ENCODE results near the gene NEUROD2.

The NEUROD2 gene

DNA sequence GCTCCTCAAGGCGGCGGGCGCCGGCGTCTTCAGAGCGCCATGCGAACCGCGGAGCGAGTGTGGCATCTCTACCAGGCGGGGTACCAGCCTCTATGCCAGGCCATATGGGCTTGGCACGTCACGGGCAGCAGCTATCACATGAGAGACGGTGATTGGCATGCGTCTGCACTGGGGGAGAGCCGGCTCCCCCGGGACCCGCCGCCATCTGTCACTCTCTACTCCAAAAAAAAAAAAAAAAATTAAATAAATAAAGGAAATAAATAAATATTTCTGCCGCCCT, at the start of gene NEUROD2:
Gene NEUROD2, minus strand, starts transcription at position 70 of the 280 bp plus-strand sequence. CDS start 1,321 bp downstream, outside the sequence.
- H3K27ac Mint-ChIP-seq: no peak within 1 kb of the TSS

DNA sequence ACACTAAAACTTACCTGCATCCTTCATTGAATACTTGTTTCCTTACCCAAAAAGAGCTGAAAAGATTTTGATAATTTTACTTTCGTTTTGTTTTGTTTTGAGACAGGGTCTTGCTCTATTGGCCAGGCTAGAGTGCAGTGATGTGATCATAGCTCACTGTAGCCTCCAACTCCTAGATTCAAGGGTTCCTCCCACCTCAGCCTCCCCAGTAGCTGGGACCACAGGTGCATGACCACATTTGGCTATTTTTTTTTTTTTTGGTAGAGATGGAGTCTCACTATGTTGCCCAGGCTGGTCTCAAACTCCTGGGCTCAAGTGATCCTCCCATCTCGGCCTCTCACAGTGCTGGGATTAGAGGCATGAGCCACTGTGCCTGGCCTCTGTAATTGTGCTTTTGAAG, 47.4 kb upstream of the NEUROD2 start:
- Mint-ChIP-seq H3K27me3 (no peaks in the 10 kb centered on the region), H3K4me3 (no peak overlapping the region), H3K4me1 (ENCODE audit: low read depth) (peaks cover 79% of the 10 kb centered on the region), H3K27ac (no peak overlapping the region), H3K9me3 (no peaks in the 10 kb centered on the region), H3K36me3 (ENCODE audit: low read depth) (peaks cover 93% of the 10 kb centered on the region)
- intact Hi-C loops (cut with micrococcal nuclease): no loop called here

More for the DNA sequence above, at the start of gene NEUROD2:
- H3K36me3 Mint-ChIP-seq (ENCODE audit: low read depth): no peaks in the 10 kb centered on the region
- H3K4me1 Mint-ChIP-seq (ENCODE audit: low read depth): peaks cover 36% of the 10 kb centered on the region
- intact Hi-C loops (cut with micrococcal nuclease): no loop called here
- peaks cover 93% of the 10 kb centered on the region for H3K27me3 Mint-ChIP-seq
- H3K4me3 Mint-ChIP-seq: no peak within 1 kb of the TSS
- H3K9me3 Mint-ChIP-seq: no peaks in the 10 kb centered on the region

DNA sequence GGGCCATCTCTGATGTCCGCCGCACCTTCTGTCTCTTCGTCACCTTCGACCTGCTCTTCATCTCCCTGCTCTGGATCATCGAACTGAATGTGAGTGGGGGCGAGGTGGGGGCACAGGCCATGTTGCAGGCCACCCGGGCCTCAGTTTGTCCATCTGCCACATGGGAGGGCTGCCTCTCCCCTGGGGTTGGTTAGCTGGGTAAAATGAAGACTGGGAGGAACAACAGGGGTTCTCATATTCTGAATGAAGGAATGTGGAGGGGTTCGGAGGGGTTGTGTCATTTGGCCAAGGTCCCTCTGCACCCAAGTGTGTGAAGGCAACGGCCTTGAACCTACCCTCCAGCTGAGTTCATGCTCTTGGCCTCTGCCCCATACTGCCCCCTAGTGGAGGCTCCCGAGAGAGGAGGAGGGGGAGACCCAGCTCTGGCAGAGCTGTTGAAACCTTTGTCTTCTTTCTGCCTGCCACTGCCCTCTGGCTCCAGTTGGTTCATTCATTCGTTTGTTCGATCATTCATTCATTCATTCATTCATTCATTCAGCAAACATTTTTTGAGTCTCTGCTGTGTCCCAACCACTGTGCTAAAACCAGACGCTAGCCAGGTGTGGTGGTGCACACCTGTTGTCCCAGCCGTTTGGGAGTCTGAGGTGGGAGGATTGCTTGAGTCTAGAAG, 46.1 kb upstream of the NEUROD2 start:
- Mint-ChIP-seq H3K27ac (no peak overlapping the region), H3K27me3 (no peaks in the 10 kb centered on the region), H3K4me1 (ENCODE audit: low read depth) (peaks cover 76% of the 10 kb centered on the region), H3K36me3 (ENCODE audit: low read depth) (peaks cover 90% of the 10 kb centered on the region), H3K4me3 (no peak overlapping the region), H3K9me3 (no peaks in the 10 kb centered on the region)
- intact Hi-C loops (cut with micrococcal nuclease): no loop called here

DNA sequence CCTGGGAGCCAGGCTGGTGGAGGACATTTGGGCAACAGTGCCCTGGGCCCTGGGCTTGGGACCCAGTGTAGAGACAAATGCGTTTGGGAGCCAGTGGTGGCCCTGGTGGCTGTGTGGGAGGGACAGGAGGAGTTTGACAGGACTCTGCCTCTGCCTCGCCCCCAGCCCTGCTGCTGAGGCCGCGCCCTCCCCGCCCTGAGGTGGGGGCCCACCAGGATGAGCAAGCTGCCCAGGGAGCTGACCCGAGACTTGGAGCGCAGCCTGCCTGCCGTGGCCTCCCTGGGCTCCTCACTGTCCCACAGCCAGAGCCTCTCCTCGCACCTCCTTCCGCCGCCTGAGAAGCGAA, 45.6 kb upstream of the NEUROD2 start:
- Mint-ChIP-seq H3K27me3 (no peaks in the 10 kb centered on the region), H3K9me3 (no peaks in the 10 kb centered on the region), H3K4me1 (ENCODE audit: low read depth) (peaks cover 76% of the 10 kb centered on the region), H3K36me3 (ENCODE audit: low read depth) (peaks cover 85% of the 10 kb centered on the region), H3K4me3 (no peak overlapping the region), H3K27ac (peak overlapping the region; percentile 63)
- intact Hi-C loops (cut with micrococcal nuclease): no loop called here

DNA sequence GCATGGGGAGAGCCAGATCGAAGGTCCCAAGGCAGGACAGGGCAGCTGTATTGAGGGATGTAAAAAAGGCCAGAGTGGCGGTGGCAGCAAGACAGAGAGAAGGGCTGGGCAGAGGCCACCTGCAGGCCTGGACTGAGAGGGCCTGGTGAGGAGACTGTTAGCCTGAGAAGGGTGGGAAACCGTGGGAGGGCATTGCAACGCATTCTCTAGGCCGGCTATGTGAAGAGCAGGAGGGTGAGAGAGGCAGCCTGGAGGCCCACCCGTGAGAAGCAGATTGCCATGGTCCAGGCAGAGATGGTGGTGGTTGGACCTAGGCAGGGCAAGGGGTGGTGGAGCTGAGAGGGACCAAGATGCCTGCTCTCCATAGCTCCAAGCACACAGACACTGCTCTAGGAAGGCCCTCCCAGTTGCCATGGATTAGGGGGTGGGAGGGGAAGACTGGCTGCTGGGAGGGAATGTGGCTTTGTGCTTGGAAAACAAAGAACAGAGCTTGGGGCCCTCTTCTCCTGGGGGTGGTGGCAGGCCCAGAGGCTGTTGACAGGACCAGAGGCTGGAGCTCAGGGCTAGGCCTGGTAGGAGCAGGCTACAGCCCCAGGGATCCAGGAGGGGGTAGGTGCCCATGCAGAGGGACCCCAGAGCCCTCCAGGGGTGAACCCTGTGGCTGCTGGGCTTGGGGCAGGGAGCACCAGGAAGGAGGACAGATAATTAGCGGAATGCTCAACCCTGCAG, 45.0 kb upstream of the NEUROD2 start:
- Mint-ChIP-seq H3K4me1 (ENCODE audit: low read depth) (peaks cover 76% of the 10 kb centered on the region), H3K27me3 (no peaks in the 10 kb centered on the region), H3K4me3 (no peak overlapping the region), H3K27ac (peak overlapping the region; percentile 63), H3K9me3 (no peaks in the 10 kb centered on the region), H3K36me3 (ENCODE audit: low read depth) (peaks cover 80% of the 10 kb centered on the region)
- intact Hi-C loops (cut with micrococcal nuclease): no loop called here

DNA sequence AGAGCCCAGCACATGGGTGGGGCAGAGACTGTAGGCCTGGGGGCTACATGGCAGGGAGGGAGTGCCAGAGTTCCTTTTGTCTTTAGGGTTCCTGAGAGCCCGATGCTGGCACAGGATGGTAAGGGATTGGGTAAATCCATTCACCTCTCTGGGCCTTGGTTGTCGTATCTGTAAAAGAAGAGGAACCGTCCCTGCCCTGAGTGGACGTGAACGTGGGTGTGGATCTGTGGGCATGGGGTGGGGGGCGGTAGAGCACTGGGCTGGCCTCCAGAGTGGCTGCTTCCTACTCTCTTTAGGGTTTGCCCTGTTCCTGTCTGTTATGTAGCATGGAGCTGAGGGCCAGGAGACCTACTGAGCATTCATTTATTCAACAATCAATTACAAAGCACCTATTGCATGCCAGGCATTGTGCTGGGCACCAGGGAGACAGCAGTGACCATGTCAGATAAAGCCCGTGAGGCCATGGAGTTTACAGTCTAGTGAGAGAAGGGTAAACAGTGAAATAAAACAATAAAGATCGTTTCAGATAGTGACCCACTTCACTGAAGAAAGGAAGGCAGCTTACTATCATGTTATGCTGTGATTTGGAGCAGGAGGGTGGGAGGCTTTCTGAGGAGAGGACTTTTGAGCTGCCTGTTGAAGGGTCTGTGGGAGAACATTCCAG, 44.3 kb upstream of the NEUROD2 start:
- Mint-ChIP-seq H3K4me3 (no peak overlapping the region), H3K36me3 (ENCODE audit: low read depth) (peaks cover 76% of the 10 kb centered on the region), H3K27me3 (no peaks in the 10 kb centered on the region), H3K4me1 (ENCODE audit: low read depth) (peaks cover 80% of the 10 kb centered on the region), H3K27ac (peak overlapping the region; percentile 63), H3K9me3 (no peaks in the 10 kb centered on the region)
- intact Hi-C loops (cut with micrococcal nuclease): no loop called here

DNA sequence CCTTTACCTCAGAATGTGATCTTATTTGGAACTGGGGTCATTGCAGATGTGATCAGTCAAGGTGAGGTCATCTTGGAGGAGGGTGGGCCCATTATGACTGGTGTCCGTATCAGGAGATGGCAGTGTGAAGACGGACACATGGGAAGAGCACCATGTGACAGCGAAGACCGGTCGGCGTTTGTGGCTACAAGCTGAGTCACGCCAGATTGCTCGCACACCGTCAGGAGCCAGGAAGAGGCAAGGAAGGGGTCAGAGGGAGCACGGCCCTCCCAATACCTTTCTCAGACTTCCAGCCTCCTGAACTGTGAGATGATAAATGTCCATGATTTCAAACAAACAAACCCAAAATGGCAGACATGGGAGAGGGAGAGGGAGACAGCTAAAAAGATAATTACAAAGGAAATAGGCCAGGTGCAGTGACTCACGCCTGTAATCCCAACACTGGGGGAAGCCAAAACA, 42.4 kb upstream of the NEUROD2 start:
- Mint-ChIP-seq H3K27me3 (no peaks in the 10 kb centered on the region), H3K27ac (no peak overlapping the region), H3K36me3 (ENCODE audit: low read depth) (peaks cover 72% of the 10 kb centered on the region), H3K4me1 (ENCODE audit: low read depth) (peaks cover 87% of the 10 kb centered on the region), H3K9me3 (no peaks in the 10 kb centered on the region), H3K4me3 (no peak overlapping the region)
- intact Hi-C loops (cut with micrococcal nuclease): no loop called here

DNA sequence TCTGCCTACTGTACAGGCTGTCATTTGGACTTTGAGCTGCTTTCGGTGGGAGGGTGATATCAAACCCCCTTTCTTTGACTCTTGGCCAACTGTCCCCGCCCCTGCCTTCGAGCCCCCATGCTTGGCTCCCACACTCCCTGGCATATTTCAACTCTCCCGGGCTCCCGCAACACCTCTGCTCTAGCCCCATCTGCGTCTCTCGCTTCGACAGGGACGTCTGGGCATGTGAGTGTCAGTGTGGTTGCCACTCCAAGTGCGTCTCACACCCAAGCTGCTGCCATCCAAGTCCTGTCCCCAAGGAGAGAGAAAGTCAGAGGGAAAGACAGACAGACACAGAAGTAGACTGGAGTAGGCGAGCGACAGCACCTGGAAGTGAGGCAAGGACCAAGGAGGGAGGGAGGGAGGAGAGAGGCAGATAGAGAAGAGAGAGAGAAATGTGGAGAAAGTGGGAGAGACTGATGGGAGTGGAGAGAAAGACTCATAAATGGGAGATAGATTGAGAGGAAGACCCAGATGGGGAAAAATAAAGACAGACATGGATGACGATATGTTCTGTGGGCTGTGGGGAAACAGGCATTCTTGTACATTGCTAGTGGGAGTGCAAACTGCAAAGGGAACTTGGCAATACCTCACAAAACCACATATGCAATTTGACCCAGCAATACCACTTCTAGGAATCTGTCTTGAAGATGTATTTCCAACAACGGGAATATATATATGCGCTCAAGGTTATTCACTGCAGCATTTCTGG, 41.1 kb upstream of the NEUROD2 start:
- H3K27ac Mint-ChIP-seq: peak overlapping the region; percentile 1

DNA sequence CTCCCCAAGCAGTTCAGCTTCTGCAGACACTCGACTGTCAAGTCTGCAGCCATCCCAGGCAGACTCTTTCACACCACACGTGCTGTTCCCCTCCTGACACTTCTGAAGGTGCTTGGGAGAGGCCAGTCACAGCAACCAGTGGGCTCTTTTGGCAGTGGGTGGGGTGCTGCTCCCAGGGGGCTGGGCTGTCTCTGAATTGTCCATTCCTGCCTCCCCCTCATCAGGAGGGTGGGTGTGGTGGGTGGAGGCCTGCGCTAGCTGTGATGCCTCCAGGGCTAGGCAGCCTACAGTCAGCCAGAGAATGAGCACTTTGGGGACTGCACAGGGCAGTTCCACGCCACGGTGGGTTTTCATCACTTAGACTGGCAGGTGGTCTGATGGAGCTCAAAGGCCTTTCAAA, 39.5 kb upstream of the NEUROD2 start:
- Mint-ChIP-seq H3K27me3 (no peaks in the 10 kb centered on the region), H3K36me3 (ENCODE audit: low read depth) (peaks cover 53% of the 10 kb centered on the region), H3K4me3 (no peak overlapping the region), H3K27ac (no peak overlapping the region), H3K9me3 (no peaks in the 10 kb centered on the region), H3K4me1 (ENCODE audit: low read depth) (peaks cover 97% of the 10 kb centered on the region)
- intact Hi-C loops (cut with micrococcal nuclease): no loop called here

More for the DNA sequence above, 41.1 kb upstream of the NEUROD2 start:
- Mint-ChIP-seq H3K27me3 (no peaks in the 10 kb centered on the region), H3K4me1 (ENCODE audit: low read depth) (peaks cover 97% of the 10 kb centered on the region), H3K36me3 (ENCODE audit: low read depth) (peaks cover 65% of the 10 kb centered on the region), H3K9me3 (no peaks in the 10 kb centered on the region), H3K4me3 (no peak overlapping the region)
- intact Hi-C loops (cut with micrococcal nuclease): no loop called here

DNA sequence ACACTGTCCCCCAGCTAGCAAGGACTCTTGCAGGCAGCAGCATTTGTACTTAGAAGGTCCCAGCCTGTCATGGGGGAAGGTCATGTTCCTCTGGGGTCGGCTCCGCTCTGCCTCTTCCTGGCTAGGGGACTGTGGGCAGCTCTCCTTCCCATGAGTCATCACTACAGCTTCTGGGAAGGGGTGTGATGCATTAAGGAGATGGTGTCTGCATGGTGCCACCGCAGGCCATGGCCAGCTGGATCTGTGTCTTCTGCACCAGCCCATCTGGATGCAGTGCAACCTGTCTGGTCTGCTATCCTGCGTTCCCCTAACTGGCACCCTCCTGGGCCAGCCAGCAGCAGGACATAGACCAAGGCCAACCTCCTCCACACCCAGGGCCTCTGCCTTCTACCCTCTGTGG, 35.6 kb upstream of the NEUROD2 start:
- H3K27me3 Mint-ChIP-seq: no peaks in the 10 kb centered on the region
- peak overlapping the region; percentile 60 for H3K4me3 Mint-ChIP-seq
- H3K27ac Mint-ChIP-seq: peak overlapping the region; percentile 37
- H3K9me3 Mint-ChIP-seq: no peaks in the 10 kb centered on the region
- peaks cover 30% of the 10 kb centered on the region for H3K36me3 Mint-ChIP-seq (ENCODE audit: low read depth)
- peaks cover 100% of the 10 kb centered on the region for H3K4me1 Mint-ChIP-seq (ENCODE audit: low read depth)
- intact Hi-C loops (cut with micrococcal nuclease): loop anchor here (2.0 kb wide), 1 partner anchor 16 kb away; no protein-coding TSS in a partner anchor

DNA sequence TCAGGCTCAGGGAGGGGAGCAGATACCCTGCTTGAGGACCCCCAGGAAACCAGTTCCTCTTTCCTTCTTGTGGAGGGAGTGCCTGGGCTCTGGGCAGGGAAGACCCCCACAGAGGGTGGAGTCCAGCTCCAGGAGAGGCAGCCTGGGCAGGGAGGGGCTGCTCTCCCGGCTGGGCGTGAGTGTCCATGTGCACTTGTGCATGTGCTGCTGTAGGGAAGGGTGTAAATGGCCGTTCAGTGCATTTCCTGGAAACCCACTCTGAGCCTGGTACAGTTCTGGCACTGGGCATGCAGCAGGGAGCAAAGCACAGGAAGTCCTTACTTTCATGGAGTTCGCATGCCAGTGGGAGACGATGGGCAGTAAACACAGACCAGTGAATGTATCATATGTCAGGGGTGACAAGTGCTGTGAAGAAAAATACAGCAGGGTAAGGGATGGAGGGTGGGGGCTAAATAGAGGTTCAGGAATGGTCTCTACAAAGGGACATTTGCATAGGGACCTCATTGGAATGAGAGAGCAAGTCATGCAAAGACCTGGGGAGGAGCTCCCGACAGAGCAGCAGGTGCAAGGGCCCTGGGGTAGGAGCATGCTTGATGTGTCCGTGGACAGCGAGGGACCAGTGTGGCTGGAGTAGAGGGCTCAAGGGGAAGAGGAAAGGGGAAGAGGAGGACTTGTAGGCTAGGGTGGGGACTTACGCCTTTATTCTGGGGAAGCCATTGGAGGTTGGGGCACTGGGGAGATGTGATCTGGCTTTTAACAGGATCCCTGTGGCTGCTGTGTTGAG, 34.8 kb upstream of the NEUROD2 start:
- H3K27ac Mint-ChIP-seq: peak overlapping the region; percentile 37
- H3K36me3 Mint-ChIP-seq (ENCODE audit: low read depth): peaks cover 37% of the 10 kb centered on the region
- H3K9me3 Mint-ChIP-seq: no peaks in the 10 kb centered on the region
- intact Hi-C loops (cut with micrococcal nuclease): loop anchor here (2.0 kb wide), 1 partner anchor 16 kb away; no protein-coding TSS in a partner anchor
- H3K4me1 Mint-ChIP-seq (ENCODE audit: low read depth): peaks cover 100% of the 10 kb centered on the region
- H3K4me3 Mint-ChIP-seq: peak overlapping the region; percentile 60
- H3K27me3 Mint-ChIP-seq: no peaks in the 10 kb centered on the region

DNA sequence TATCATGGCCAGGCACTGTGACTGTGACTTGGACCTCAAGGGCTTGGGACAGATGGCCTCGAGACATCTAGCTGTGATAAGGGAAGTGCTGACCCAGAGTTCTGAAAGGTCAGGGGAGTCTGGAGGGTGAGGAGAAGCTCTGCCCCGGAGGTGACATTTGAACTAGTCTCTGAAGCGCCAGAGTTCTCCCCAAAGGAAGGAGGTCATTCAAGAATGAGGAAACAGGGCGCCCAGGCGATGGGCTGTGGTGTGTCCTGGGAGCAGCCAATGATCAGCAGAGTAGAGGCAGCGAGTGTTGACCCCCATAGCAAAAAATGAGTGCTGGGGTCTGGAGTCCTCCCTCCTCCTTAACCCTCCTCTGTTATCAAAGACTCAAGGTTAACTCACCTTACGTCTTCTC, 34.2 kb upstream of the NEUROD2 start:
- H3K4me3 Mint-ChIP-seq: no peak overlapping the region
- H3K4me1 Mint-ChIP-seq (ENCODE audit: low read depth): peaks cover 95% of the 10 kb centered on the region

DNA sequence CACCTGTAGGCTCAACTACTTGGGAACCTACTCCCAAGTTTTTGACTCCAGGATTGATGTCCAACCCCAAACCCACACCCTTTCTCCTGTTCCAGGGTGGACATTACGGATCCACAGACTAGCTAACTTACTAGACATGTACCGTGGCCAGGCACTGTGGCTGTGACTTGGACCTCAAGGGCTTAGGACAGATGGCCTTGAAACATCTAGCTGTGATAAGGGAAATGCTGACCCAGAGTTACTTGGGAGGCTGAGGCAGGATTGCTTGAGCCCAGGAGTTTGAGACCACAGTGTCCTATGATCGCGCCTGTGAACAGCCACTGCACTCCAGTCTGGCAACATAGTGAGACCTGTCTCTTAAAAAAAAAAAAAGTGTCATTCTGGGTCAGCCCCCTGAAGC, 33.4 kb upstream of the NEUROD2 start:
- peaks cover 34% of the 10 kb centered on the region for H3K36me3 Mint-ChIP-seq (ENCODE audit: low read depth)
- H3K4me3 Mint-ChIP-seq: no peak overlapping the region
- intact Hi-C loops (cut with micrococcal nuclease): no loop called here
- H3K4me1 Mint-ChIP-seq (ENCODE audit: low read depth): peaks cover 94% of the 10 kb centered on the region
- no peaks in the 10 kb centered on the region for H3K9me3 Mint-ChIP-seq
- H3K27me3 Mint-ChIP-seq: no peaks in the 10 kb centered on the region
- peak overlapping the region; percentile 37 for H3K27ac Mint-ChIP-seq

More for the DNA sequence above, 34.2 kb upstream of the NEUROD2 start:
- Mint-ChIP-seq H3K36me3 (ENCODE audit: low read depth) (peaks cover 37% of the 10 kb centered on the region), H3K27ac (peak overlapping the region; percentile 37), H3K27me3 (no peaks in the 10 kb centered on the region), H3K9me3 (no peaks in the 10 kb centered on the region)
- intact Hi-C loops (cut with micrococcal nuclease): loop anchor here (2.0 kb wide), 1 partner anchor 17 kb away; no protein-coding TSS in a partner anchor
